Activated CD8-positive, alpha-beta memory T cell treated with anti-CD3 and anti-CD28 coated beads for 36 hours (primary cell): ENCODE results near the gene HEXB. TPM values are rescaled to one million over a fixed set of nuclear protein-coding genes. Genes with fewer than 3 reads are reported as not detected.

Experiments
- CTCF ChIA-PET: fragments of 350-600 bp; sonication (Branson Sonifier 250); formaldehyde crosslinking; loops from one replicate; lab custom pipeline; 2021; ENCODE audit warnings: antibody characterized with exemption; lab: Charles Lee
- POLR2A ChIA-PET: fragments of 350-600 bp; sonication (Branson Sonifier 250); formaldehyde crosslinking; loops from one replicate; lab custom pipeline; 2021; ENCODE audit warnings: antibody characterized with exemption; lab: Charles Lee
- total RNA-seq, 2 experiments: library from RNA; stranded (reverse); gene quantifications; one replicate each; pipeline ENCODE4 v1.2.3, GENCODE V29; 2021

The HEXB gene
- 10 to 100 TPM; 60.6 to 65.0 TPM for total RNA-seq

GRCh38 chr5:74684900-74685851 lies at the start of gene HEXB:
HEXB (plus strand) TSS chr5:74685233; CDS start chr5:74685261, 28 bp downstream.
- CTCF ChIA-PET: interaction anchor here (0.7 kb wide), 1 partner anchor 405 kb away, joined by 3 read pairs; no protein-coding TSS in a partner anchor
- POLR2A ChIA-PET: no interaction called here

DNA sequence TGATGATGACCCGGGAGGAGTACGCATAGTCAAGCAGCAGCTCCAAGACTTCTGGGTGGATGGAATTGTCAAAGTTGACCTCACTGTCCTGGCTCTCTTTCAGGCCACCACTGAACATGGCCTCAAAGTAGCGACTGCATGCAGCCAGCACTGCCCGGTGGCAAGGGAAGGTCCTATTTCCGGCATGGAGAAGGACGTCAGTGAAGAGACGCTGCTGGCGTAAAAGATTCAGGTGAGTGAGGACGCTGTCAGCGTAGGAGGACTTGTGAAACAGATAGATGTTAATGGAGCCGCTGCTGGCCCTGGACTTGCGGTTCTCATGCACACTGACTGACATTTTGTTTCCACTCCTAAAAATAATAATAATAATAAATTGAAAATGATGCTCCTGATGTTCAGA lies 48.9 kb upstream of the HEXB start:
- ChIA-PET CTCF (no interaction called here), POLR2A (no interaction called here)

GRCh38 chr5:74636552-74636951 lies 48.5 kb upstream of the HEXB start:
- CTCF ChIA-PET: interaction anchor here (0.6 kb wide), 1 partner anchor 285 kb away, joined by 4 read pairs; no protein-coding TSS in a partner anchor
- POLR2A ChIA-PET: no interaction called here

- POLR2A ChIA-PET: no interaction called here
- CTCF ChIA-PET: interaction anchor here (1.9 kb wide), 1 partner anchor 11 kb away, joined by 4 read pairs; no protein-coding TSS in a partner anchor
These were observed 46.5 kb upstream of the HEXB start for GRCh38 chr5:74638544-74638969.

DNA sequence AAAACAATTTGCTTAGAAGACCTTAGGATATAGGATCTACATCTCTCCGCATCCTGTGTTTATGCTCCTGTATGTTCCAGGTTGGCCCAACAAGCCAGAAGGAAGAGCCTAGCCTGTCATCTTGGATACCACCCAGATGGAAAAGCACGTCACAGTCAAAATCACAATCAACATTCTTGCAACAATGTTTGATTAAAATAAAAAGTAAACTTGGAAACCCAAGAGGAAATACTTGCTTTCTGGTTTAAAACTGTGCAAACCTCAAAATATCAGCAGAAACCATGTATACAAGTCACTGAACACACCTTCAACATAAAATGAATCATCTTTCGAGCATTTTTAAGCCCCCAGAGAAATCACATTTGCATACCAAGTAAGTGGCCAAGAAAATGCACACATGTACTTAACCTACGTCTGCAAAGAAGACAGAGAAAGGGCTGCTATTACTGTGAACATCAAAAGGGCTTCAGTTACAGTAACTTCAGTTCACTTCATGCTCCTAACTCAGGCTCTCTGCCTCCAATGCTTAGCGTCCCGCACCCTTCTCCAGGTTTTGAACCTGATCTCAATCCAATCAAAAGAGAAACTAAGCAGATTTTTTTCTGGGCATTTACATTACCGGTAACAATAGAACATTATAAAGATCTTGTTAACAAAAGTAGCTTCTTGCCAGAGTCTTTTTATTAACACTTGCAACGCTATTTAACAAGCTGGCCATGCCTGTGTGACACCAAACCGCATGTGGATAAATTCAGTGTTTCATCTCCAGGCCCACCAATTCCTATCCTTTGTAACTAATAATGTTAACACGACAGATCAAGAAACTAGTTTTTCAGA lies 45.8 kb upstream of the HEXB start:
- ChIA-PET POLR2A (no interaction called here), CTCF (interaction anchor here (0.7 to 1.9 kb wide), 4 partner anchors 10 to 740 kb away, joined by 3 to 6 read pairs (median 4); no protein-coding TSS in a partner anchor)

DNA sequence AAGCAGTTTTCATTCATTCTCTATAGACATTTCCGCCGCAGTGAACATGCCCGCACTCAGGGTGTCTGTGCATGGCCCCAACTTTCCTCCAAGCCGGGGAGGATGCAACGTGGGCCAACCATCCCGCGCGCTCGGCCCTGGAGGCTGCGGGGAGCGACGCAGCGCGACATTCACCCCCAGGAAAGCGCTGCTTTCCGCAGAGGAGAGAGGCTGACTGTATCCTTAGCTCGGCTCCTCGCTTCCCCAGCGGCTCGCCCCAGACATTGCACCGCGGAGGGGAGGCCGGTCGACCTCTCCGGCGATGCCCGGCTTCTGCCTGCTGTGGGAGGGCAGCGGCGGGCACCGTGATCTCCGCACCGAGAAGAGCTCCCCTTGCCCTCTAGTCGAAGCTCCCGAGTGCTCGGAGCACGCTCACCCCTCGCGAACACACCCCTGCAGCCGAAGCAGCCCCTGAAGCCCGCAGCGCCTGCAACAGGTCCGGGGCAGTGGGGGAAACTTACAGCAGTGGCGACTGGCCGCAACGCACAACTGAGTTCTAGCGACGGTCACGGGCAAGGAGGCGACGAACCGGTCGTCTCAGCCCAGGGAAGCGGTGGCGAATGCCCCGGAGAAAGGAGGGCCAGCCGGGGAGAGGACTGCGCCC lies 45.1 kb upstream of the HEXB start:
- CTCF ChIA-PET: interaction anchor here (0.7 to 1.7 kb wide), 5 partner anchors 14 to 741 kb away, joined by 3 to 6 read pairs (median 3); no protein-coding TSS in a partner anchor
- POLR2A ChIA-PET: no interaction called here

GRCh38 chr5:74640450-74640953 lies 44.5 kb upstream of the HEXB start, which contains the start of gene ENC1:
ENC1 (minus strand) TSS chr5:74640728; CDS start chr5:74636485, 4,243 bp downstream.
- ChIA-PET POLR2A (no interaction called here), CTCF (interaction anchor here (1.3 to 1.7 kb wide), 4 partner anchors 13 to 742 kb away, joined by 3 to 6 read pairs (median 4); no protein-coding TSS in a partner anchor)

GRCh38 chr5:74640954-74641734 lies 43.9 kb upstream of the HEXB start:
- CTCF ChIA-PET: interaction anchor here (1.3 to 1.7 kb wide), 3 partner anchors 12 to 742 kb away, joined by 3 to 6 read pairs (median 4); no protein-coding TSS in a partner anchor
- POLR2A ChIA-PET: no interaction called here

DNA sequence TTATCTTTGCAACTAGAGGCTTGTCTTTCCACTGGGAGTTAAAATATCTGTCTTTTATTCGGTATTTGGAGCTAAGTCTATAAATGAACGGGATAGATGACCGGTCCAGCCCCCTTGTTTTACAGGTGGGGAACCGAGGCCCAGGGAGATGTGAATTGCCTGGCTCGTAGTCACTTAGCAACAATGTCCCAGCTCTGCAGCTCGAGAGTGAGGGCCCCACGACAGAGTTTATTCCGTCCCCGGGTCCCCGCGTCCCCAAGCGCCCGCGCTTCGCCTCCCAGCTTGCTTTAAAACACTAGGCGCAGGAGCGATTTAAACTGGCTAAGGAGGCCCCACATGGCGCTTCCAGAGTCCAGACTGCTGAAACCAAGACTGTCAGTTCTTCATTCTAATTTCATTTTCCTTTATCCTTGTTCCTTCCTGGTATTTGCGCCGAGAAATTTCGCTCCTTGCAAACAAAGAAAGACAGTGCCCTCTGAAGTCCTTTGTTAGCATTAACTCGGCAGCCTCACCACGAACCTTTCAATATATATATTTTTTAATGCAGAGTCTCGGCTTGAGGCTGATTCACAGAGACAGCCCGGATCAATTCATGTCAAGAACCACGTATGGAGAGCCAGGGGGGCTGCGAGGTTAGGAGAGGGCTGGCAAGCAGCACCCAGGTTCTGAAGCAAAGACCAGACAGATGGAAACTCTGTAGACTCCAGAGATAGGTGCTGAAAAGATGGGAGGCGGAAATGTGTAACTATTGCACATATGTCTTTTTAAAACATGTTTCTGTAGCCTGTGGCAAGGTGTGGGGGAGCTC lies 43.1 kb upstream of the HEXB start:
- ChIA-PET CTCF (interaction anchor here (1.7 kb wide), 1 partner anchor 12 kb away, joined by 4 read pairs; no protein-coding TSS in a partner anchor), POLR2A (no interaction called here)

- ChIA-PET POLR2A (no interaction called here), CTCF (interaction anchor here (1.7 kb wide), 1 partner anchor 740 kb away, joined by 5 read pairs; no protein-coding TSS in a partner anchor)
These were observed 42.5 kb upstream of the HEXB start for GRCh38 chr5:74642543-74642863.

GRCh38 chr5:74643111-74643562 lies 41.9 kb upstream of the HEXB start:
- POLR2A ChIA-PET: no interaction called here
- CTCF ChIA-PET: interaction anchor here (1.7 kb wide), 1 partner anchor 740 kb away, joined by 5 read pairs; no protein-coding TSS in a partner anchor

GRCh38 chr5:74647096-74647495 lies 37.9 kb upstream of the HEXB start:
- CTCF ChIA-PET: no interaction called here

GRCh38 chr5:74648835-74649293 lies 36.2 kb upstream of the HEXB start:
- POLR2A ChIA-PET: no interaction called here
- CTCF ChIA-PET: interaction anchor here (0.8 to 1.5 kb wide), 5 partner anchors 11 to 747 kb away, joined by 3 to 8 read pairs (median 4); no protein-coding TSS in a partner anchor

More at GRCh38 chr5:74647096-74647495, 37.9 kb upstream of the HEXB start:
- POLR2A ChIA-PET: no interaction called here

DNA sequence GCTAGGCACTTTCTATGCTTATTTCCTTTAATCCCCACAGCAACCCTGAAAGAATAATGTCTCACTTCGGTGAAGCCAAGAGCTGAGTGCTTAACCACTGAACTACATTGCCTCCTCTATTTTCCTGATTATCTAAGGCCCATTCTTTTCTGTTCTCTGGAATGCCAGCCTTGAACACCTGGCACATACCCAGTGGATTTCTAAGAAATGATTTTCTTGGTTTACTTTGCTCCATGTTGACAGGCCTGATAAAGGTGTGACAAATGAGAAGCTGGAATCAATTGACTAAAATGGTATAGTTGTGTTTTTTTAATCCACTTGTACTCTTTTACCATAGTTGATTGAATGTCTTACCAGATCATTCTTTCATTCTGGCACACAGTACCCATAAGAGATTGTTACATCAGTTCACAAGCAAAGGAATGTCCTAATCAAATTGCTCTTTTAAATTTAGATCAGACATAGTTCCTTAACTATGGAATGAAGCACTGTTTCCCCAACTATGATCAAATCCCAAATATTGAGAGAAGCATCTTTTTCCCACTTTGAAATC lies 35.5 kb upstream of the HEXB start:
- ChIA-PET POLR2A (no interaction called here), CTCF (interaction anchor here (0.8 to 1.5 kb wide), 5 partner anchors 12 to 747 kb away, joined by 3 to 8 read pairs (median 4); no protein-coding TSS in a partner anchor)

DNA sequence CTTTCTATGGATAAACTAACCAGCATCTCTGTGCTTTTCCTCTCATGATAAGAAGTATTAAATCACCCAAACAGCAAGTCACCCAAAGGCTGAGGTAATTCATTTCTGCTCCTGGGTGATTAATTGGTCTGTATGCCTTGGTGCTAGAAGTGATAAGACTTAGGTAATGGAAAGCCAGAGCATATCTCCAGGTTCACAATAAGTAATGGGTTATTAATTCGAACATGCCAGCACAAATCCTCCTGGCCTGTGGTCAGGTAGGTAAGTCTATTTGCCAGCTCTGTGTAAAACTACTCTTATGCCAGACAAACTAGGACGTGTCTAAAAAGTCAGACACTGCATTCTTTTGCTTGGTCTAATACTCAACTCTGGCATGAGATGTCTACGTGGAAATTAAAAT lies 33.3 kb upstream of the HEXB start:
- ChIA-PET POLR2A (no interaction called here), CTCF (interaction anchor here (0.5 kb wide), 1 partner anchor 44 kb away, joined by 3 read pairs; no protein-coding TSS in a partner anchor)

GRCh38 chr5:74652576-74652975 lies 32.5 kb upstream of the HEXB start:
- POLR2A ChIA-PET: no interaction called here
- CTCF ChIA-PET: interaction anchor here (0.5 kb wide), 1 partner anchor 272 kb away, joined by 3 read pairs; no protein-coding TSS in a partner anchor
